Astrocyte (in vitro differentiated cells and primary cell): ENCODE data around the gene PCDH7. TPM values are rescaled to one million over a fixed set of nuclear protein-coding genes. Genes with fewer than 3 reads are reported as not detected.
A peak's percentile ranks its signal among the peaks of the same experiment; 100 is the strongest.

Experiments
- DNase-seq: peaks from one replicate; pipeline ENCODE4 v3.0.0-alpha.2; 2010; ENCODE audit warnings: low read depth
- FAIRE-seq: peaks from 2 replicates; lab custom pipeline; 2011; peaks lifted over from hg19 to GRCh38; lab: Jason Lieb, UNC
- H2AFZ ChIP-seq: 2 replicates; pipeline ENCODE4 v1.6.0; 2012; ENCODE audit warnings: low read depth, low read length, inconsistent platforms
- H3K27ac ChIP-seq: 2 replicates; pipeline ENCODE4 v1.5.1; 2011; ENCODE audit warnings: low read depth, low read length, inconsistent platforms
- H3K27me3 ChIP-seq: 2 replicates; pipeline ENCODE4 v1.6.0; 2011; ENCODE audit warnings: low read length, inconsistent platforms; ENCODE audit not compliant: insufficient read depth
- H3K36me3 ChIP-seq: 2 replicates; pipeline ENCODE4 v1.5.1; 2011; ENCODE audit warnings: low read length, inconsistent platforms; ENCODE audit not compliant: insufficient read depth
- H3K4me1 ChIP-seq: 2 replicates; pipeline ENCODE4 v1.5.1; 2011; ENCODE audit warnings: low read length, inconsistent platforms; ENCODE audit not compliant: insufficient read depth
- H3K4me2 ChIP-seq: 2 replicates; pipeline ENCODE4 v1.6.0; 2012; ENCODE audit warnings: low read length, inconsistent platforms
- H3K4me3 ChIP-seq: 2 replicates; pipeline ENCODE4 v1.5.1; 2011; ENCODE audit warnings: low read depth, mild to moderate bottlenecking, low read length, inconsistent platforms; ENCODE audit not compliant: insufficient read depth
- H3K79me2 ChIP-seq: 2 replicates; pipeline ENCODE4 v1.6.0; 2012; ENCODE audit warnings: mild to moderate bottlenecking, low read length, inconsistent platforms; ENCODE audit not compliant: insufficient read depth
- H3K9ac ChIP-seq: 2 replicates; pipeline ENCODE4 v1.6.0; 2012; ENCODE audit warnings: mild to moderate bottlenecking, low read length, inconsistent platforms
- H3K9me3 ChIP-seq: 2 replicates; pipeline ENCODE4 v1.5.1; 2012; ENCODE audit warnings: low read depth, mild to moderate bottlenecking, low read length, inconsistent platforms; ENCODE audit not compliant: insufficient read depth
- H4K20me1 ChIP-seq: 2 replicates; pipeline ENCODE4 v1.6.0; 2012; ENCODE audit warnings: low read length, inconsistent platforms; ENCODE audit not compliant: insufficient read depth
- H3K27ac Mint-ChIP-seq: one replicate; pipeline ENCODE4 v1.8.0; 2021; ENCODE audit warnings: mild to moderate bottlenecking, mixed read lengths; ENCODE audit not compliant: unreplicated experiment
- H3K27me3 Mint-ChIP-seq: one replicate; pipeline ENCODE4 v1.8.0; 2021; ENCODE audit warnings: low read depth, mixed read lengths; ENCODE audit not compliant: unreplicated experiment
- H3K36me3 Mint-ChIP-seq: one replicate; pipeline ENCODE4 v1.8.0; 2021; ENCODE audit warnings: low read depth, mixed read lengths; ENCODE audit not compliant: unreplicated experiment
- H3K4me1 Mint-ChIP-seq: one replicate; pipeline ENCODE4 v1.8.0; 2021; ENCODE audit warnings: low read depth, mixed read lengths; ENCODE audit not compliant: unreplicated experiment
- H3K4me3 Mint-ChIP-seq: one replicate; pipeline ENCODE4 v1.8.0; 2021; ENCODE audit warnings: mild to moderate bottlenecking, moderate library complexity, mixed read lengths; ENCODE audit not compliant: unreplicated experiment
- H3K9me3 Mint-ChIP-seq: one replicate; pipeline ENCODE4 v1.8.0; 2021; ENCODE audit warnings: mild to moderate bottlenecking, mixed read lengths; ENCODE audit not compliant: unreplicated experiment
- EZH2 ChIP-seq: IDR thresholded peaks from 2 replicates; pipeline ENCODE4 v1.6.1; 2012; ENCODE audit warnings: mild to moderate bottlenecking, low read length, inconsistent platforms; ENCODE audit not compliant: insufficient read depth
- total RNA-seq: library from RNA; stranded (reverse); gene quantifications from 2 replicates; pipeline ENCODE4 v1.2.1, GENCODE V29; 2021
- TF ChIP-seq, protein P1 (sequence below): IDR thresholded peaks from 2 replicates; pipeline ENCODE4 v1.5.1; 2011; ENCODE audit warnings: low read depth, mild to moderate bottlenecking, inconsistent platforms, low read length, moderate library complexity; ENCODE audit not compliant: insufficient read depth

The PCDH7 gene
- total RNA-seq, 1 donor from 2014 or later, result 40.8 TPM

DNA sequence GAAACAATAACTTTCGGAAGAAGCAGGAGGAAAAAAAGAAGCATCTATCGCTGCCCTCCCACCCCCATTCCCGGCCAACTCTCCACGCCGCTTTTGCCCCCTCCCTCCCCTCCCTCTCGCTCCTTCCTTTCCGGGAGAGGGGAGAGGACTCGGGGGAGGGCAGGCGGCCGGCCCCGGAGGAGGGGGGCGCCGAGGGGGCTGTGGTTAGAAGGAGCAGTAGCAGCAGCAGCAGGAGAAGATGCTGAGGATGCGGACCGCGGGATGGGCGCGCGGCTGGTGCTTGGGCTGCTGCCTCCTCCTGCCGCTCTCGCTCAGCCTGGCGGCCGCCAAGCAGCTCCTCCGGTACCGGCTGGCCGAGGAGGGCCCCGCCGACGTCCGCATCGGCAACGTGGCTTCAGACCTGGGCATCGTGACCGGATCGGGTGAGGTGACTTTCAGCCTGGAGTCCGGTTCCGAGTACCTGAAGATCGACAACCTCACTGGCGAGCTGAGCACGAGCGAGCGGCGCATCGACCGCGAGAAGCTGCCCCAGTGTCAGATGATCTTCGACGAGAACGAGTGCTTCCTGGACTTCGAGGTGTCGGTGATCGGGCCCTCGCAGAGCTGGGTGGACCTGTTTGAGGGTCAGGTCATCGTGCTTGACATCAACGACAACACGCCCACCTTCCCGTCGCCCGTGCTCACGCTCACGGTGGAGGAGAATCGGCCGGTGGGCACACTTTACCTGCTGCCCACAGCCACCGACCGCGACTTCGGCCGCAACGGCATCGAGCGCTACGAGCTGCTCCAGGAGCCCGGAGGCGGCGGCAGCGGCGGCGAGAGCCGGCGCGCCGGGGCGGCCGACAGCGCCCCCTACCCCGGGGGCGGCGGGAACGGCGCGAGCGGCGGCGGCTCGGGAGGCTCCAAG lies 1.3 kb downstream of the PCDH7 start:
- peaks cover 20% of the 10 kb centered on the region for H3K4me1 Mint-ChIP-seq
- H3K4me3 ChIP-seq, result peak overlapping the region; percentile 83
- peak overlapping the region; percentile 7 for H3K27ac ChIP-seq
- peaks cover 3% of the 10 kb centered on the region for H3K36me3 Mint-ChIP-seq
- peak overlapping the region; percentile 98 for H2AFZ ChIP-seq
- H3K9me3 ChIP-seq, result no peaks in the 10 kb centered on the region
- peak overlapping the region; percentile 77 for H3K27ac Mint-ChIP-seq
- peaks cover 29% of the 10 kb centered on the region for H3K4me1 ChIP-seq
- H3K4me2 ChIP-seq, result peak overlapping the region; percentile 100
- peaks cover 51% of the 10 kb centered on the region for H3K79me2 ChIP-seq
- peak; percentile 51 for DNase-seq
- no peak for TF ChIP-seq EZH2
- TF ChIP-seq, protein P1, sequence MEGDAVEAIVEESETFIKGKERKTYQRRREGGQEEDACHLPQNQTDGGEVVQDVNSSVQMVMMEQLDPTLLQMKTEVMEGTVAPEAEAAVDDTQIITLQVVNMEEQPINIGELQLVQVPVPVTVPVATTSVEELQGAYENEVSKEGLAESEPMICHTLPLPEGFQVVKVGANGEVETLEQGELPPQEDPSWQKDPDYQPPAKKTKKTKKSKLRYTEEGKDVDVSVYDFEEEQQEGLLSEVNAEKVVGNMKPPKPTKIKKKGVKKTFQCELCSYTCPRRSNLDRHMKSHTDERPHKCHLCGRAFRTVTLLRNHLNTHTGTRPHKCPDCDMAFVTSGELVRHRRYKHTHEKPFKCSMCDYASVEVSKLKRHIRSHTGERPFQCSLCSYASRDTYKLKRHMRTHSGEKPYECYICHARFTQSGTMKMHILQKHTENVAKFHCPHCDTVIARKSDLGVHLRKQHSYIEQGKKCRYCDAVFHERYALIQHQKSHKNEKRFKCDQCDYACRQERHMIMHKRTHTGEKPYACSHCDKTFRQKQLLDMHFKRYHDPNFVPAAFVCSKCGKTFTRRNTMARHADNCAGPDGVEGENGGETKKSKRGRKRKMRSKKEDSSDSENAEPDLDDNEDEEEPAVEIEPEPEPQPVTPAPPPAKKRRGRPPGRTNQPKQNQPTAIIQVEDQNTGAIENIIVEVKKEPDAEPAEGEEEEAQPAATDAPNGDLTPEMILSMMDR, result no peak
- peaks cover 31% of the 10 kb centered on the region for H4K20me1 ChIP-seq
- no peaks in the 10 kb centered on the region for H3K27me3 ChIP-seq
- peak overlapping the region; percentile 95 for H3K4me3 Mint-ChIP-seq
- peaks cover 3% of the 10 kb centered on the region for H3K9me3 Mint-ChIP-seq
- peak overlapping the region; percentile 83 for H3K9ac ChIP-seq
- peaks cover 9% of the 10 kb centered on the region for H3K27me3 Mint-ChIP-seq
- no peaks in the 10 kb centered on the region for H3K36me3 ChIP-seq
- FAIRE-seq, result no peak

DNA sequence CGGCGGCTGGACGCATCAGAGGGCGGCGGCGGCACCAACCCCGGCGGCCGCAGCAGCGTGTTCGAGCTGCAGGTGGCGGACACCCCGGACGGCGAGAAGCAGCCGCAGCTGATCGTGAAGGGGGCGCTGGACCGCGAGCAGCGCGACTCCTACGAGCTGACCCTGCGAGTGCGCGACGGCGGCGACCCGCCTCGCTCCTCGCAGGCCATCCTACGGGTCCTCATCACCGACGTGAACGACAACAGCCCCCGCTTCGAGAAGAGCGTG lies 1.9 kb downstream of the PCDH7 start:
- Histone ChIP-seq H3K27ac (no peak overlapping the region), H3K27me3 (no peaks in the 10 kb centered on the region), H3K4me2 (peak overlapping the region; percentile 100), H2AFZ (peak overlapping the region; percentile 74), H3K79me2 (peaks cover 57% of the 10 kb centered on the region), H3K4me1 (peaks cover 29% of the 10 kb centered on the region), H3K4me3 (peak overlapping the region; percentile 83), H4K20me1 (peaks cover 31% of the 10 kb centered on the region), H3K9me3 (no peaks in the 10 kb centered on the region), H3K36me3 (no peaks in the 10 kb centered on the region), H3K9ac (peak overlapping the region; percentile 83)
- H3K36me3 Mint-ChIP-seq, result peaks cover 3% of the 10 kb centered on the region
- H3K4me1 Mint-ChIP-seq, result peaks cover 20% of the 10 kb centered on the region
- peaks cover 3% of the 10 kb centered on the region for H3K9me3 Mint-ChIP-seq
- H3K27me3 Mint-ChIP-seq, result peaks cover 9% of the 10 kb centered on the region
- no peak overlapping the region for H3K27ac Mint-ChIP-seq
- H3K4me3 Mint-ChIP-seq, result peak overlapping the region; percentile 89
- DNase-seq (no peak), FAIRE-seq (no peak)
- TF ChIP-seq EZH2, result no peak
- TF ChIP-seq, protein P1, result no peak
